ENCODE measurements around the gene ACVR1. TPM values are rescaled to one million over a fixed set of nuclear protein-coding genes. Genes with fewer than 3 reads are reported as not detected.

ACVR1 gene
- total RNA-seq, 2 donors from 2014 or later: 22.7 to 27.5 TPM

GRCh38 chr2:157818227-157818626 lies 57.9 kb downstream of the ACVR1 start:
- H3K36me3 Mint-ChIP-seq (ENCODE audit: low read depth): peaks cover 69% of the 10 kb centered on the region
- peaks cover 14% of the 10 kb centered on the region for H3K4me1 Mint-ChIP-seq
- no peak overlapping the region for H3K4me3 Mint-ChIP-seq
- ATAC-seq (replicated peaks): no peak
- no peak overlapping the region for H3K27ac Mint-ChIP-seq
- no peaks in the 10 kb centered on the region for H3K27me3 Mint-ChIP-seq
- no peaks in the 10 kb centered on the region for H3K9me3 Mint-ChIP-seq

- Mint-ChIP-seq H3K27me3 (no peaks in the 10 kb centered on the region), H3K4me3 (no peak overlapping the region), H3K9me3 (no peaks in the 10 kb centered on the region), H3K27ac (peak overlapping the region; percentile 55), H3K4me1 (peaks cover 26% of the 10 kb centered on the region), H3K36me3 (ENCODE audit: low read depth) (peaks cover 92% of the 10 kb centered on the region)
- no peak for ATAC-seq (replicated peaks)
Measured at GRCh38 chr2:157815421-157815820, 60.7 kb downstream of the ACVR1 start.

GRCh38 chr2:157813467-157813866 lies 62.7 kb downstream of the ACVR1 start:
- H3K9me3 Mint-ChIP-seq: no peaks in the 10 kb centered on the region
- no peak overlapping the region for H3K4me3 Mint-ChIP-seq
- H3K27ac Mint-ChIP-seq: no peak overlapping the region
- no peaks in the 10 kb centered on the region for H3K27me3 Mint-ChIP-seq
- no peak for ATAC-seq (replicated peaks)
- H3K4me1 Mint-ChIP-seq: peaks cover 32% of the 10 kb centered on the region
- H3K36me3 Mint-ChIP-seq (ENCODE audit: low read depth): peaks cover 85% of the 10 kb centered on the region

GRCh38 chr2:157810037-157810436 lies 66.1 kb downstream of the ACVR1 start:
- H3K27me3 Mint-ChIP-seq: no peaks in the 10 kb centered on the region
- H3K4me3 Mint-ChIP-seq: no peak overlapping the region
- peaks cover 76% of the 10 kb centered on the region for H3K36me3 Mint-ChIP-seq (ENCODE audit: low read depth)
- no peaks in the 10 kb centered on the region for H3K9me3 Mint-ChIP-seq
- no peak for ATAC-seq (replicated peaks)
- H3K27ac Mint-ChIP-seq: no peak overlapping the region
- peaks cover 30% of the 10 kb centered on the region for H3K4me1 Mint-ChIP-seq

- ATAC-seq (replicated peaks): no peak
- no peak overlapping the region for H3K4me3 Mint-ChIP-seq
- peaks cover 30% of the 10 kb centered on the region for H3K4me1 Mint-ChIP-seq
- H3K27me3 Mint-ChIP-seq: no peaks in the 10 kb centered on the region
- H3K9me3 Mint-ChIP-seq: no peaks in the 10 kb centered on the region
- H3K36me3 Mint-ChIP-seq (ENCODE audit: low read depth): peaks cover 69% of the 10 kb centered on the region
- H3K27ac Mint-ChIP-seq: peak overlapping the region; percentile 3
Measured at GRCh38 chr2:157809212-157809611, 66.9 kb downstream of the ACVR1 start.

- H3K36me3 Mint-ChIP-seq (ENCODE audit: low read depth): peaks cover 61% of the 10 kb centered on the region
- H3K27ac Mint-ChIP-seq: no peak overlapping the region
- H3K9me3 Mint-ChIP-seq: no peaks in the 10 kb centered on the region
- H3K4me3 Mint-ChIP-seq: no peak overlapping the region
- no peaks in the 10 kb centered on the region for H3K27me3 Mint-ChIP-seq
- H3K4me1 Mint-ChIP-seq: peaks cover 30% of the 10 kb centered on the region
- no peak for ATAC-seq (replicated peaks)
Measured at GRCh38 chr2:157808421-157808820, 67.7 kb downstream of the ACVR1 start.

GRCh38 chr2:157806426-157807077 lies 69.6 kb downstream of the ACVR1 start:
- ATAC-seq (replicated peaks): no peak
- H3K4me1 Mint-ChIP-seq: peaks cover 28% of the 10 kb centered on the region
- no peak overlapping the region for H3K27ac Mint-ChIP-seq
- no peaks in the 10 kb centered on the region for H3K9me3 Mint-ChIP-seq
- H3K27me3 Mint-ChIP-seq: no peaks in the 10 kb centered on the region
- H3K4me3 Mint-ChIP-seq: no peak overlapping the region
- peaks cover 45% of the 10 kb centered on the region for H3K36me3 Mint-ChIP-seq (ENCODE audit: low read depth)

- peaks cover 40% of the 10 kb centered on the region for H3K36me3 Mint-ChIP-seq (ENCODE audit: low read depth)
- no peak overlapping the region for H3K4me3 Mint-ChIP-seq
- H3K27ac Mint-ChIP-seq: no peak overlapping the region
- peaks cover 20% of the 10 kb centered on the region for H3K4me1 Mint-ChIP-seq
- no peak for ATAC-seq (replicated peaks)
- no peaks in the 10 kb centered on the region for H3K27me3 Mint-ChIP-seq
- H3K9me3 Mint-ChIP-seq: no peaks in the 10 kb centered on the region
Measured at GRCh38 chr2:157805519-157805918, 70.6 kb downstream of the ACVR1 start.

- ATAC-seq (replicated peaks): no peak
- Mint-ChIP-seq H3K4me3 (no peak overlapping the region), H3K4me1 (peaks cover 14% of the 10 kb centered on the region), H3K27ac (no peak overlapping the region), H3K27me3 (no peaks in the 10 kb centered on the region), H3K9me3 (no peaks in the 10 kb centered on the region), H3K36me3 (ENCODE audit: low read depth) (peaks cover 42% of the 10 kb centered on the region)
Measured at GRCh38 chr2:157804355-157804754, 71.8 kb downstream of the ACVR1 start.

GRCh38 chr2:157803952-157804351 lies 72.2 kb downstream of the ACVR1 start:
- ATAC-seq (replicated peaks): no peak
- H3K4me1 Mint-ChIP-seq: peaks cover 11% of the 10 kb centered on the region

GRCh38 chr2:157803476-157803875 lies 72.7 kb downstream of the ACVR1 start:
- Mint-ChIP-seq H3K4me3 (no peak overlapping the region), H3K9me3 (no peaks in the 10 kb centered on the region), H3K36me3 (ENCODE audit: low read depth) (peaks cover 42% of the 10 kb centered on the region), H3K4me1 (peaks cover 11% of the 10 kb centered on the region), H3K27me3 (no peaks in the 10 kb centered on the region), H3K27ac (no peak overlapping the region)
- no peak for ATAC-seq (replicated peaks)

More at GRCh38 chr2:157803952-157804351, 72.2 kb downstream of the ACVR1 start:
- H3K27ac Mint-ChIP-seq: no peak overlapping the region
- no peaks in the 10 kb centered on the region for H3K9me3 Mint-ChIP-seq
- no peaks in the 10 kb centered on the region for H3K27me3 Mint-ChIP-seq
- H3K36me3 Mint-ChIP-seq (ENCODE audit: low read depth): peaks cover 42% of the 10 kb centered on the region
- no peak overlapping the region for H3K4me3 Mint-ChIP-seq

GRCh38 chr2:157800838-157801495 lies 75.2 kb downstream of the ACVR1 start:
- Mint-ChIP-seq H3K36me3 (ENCODE audit: low read depth) (peaks cover 40% of the 10 kb centered on the region), H3K4me1 (peaks cover under 1% of the 10 kb centered on the region), H3K9me3 (no peaks in the 10 kb centered on the region), H3K27me3 (no peaks in the 10 kb centered on the region), H3K4me3 (no peak overlapping the region), H3K27ac (peak overlapping the region; percentile 40)
- ATAC-seq (replicated peaks): no peak

GRCh38 chr2:157793053-157793612 lies 83.0 kb downstream of the ACVR1 start:
- Mint-ChIP-seq H3K27me3 (no peaks in the 10 kb centered on the region), H3K27ac (peak overlapping the region; percentile 12), H3K4me1 (no peaks in the 10 kb centered on the region), H3K9me3 (no peaks in the 10 kb centered on the region), H3K4me3 (no peak overlapping the region), H3K36me3 (ENCODE audit: low read depth) (peaks cover 44% of the 10 kb centered on the region)
- ATAC-seq (replicated peaks): peak; percentile 23

GRCh38 chr2:157792335-157793052 lies 83.6 kb downstream of the ACVR1 start:
- Mint-ChIP-seq H3K9me3 (no peaks in the 10 kb centered on the region), H3K4me1 (no peaks in the 10 kb centered on the region), H3K4me3 (no peak overlapping the region), H3K27me3 (no peaks in the 10 kb centered on the region), H3K27ac (no peak overlapping the region), H3K36me3 (ENCODE audit: low read depth) (peaks cover 37% of the 10 kb centered on the region)
- ATAC-seq (replicated peaks): peak; percentile 23

All from activated T-helper 17 cell treated with anti-CD3 and anti-CD28 coated beads, Interleukin-2, amount 50 U/mL, for 72 hours (primary cell).